GM12865 (cell line): Measurements from ENCODE around the gene CAVIN3.

Source experiments
- DNase-seq: peaks from one replicate; pipeline ENCODE4 v3.0.0; 2010; ENCODE audit warnings: low read depth
- H3K4me3 ChIP-seq: 2 replicates; pipeline ENCODE4 v1.5.1; 2011; ENCODE audit warnings: mild to moderate bottlenecking, low read depth, low read length, control low read depth
- TF ChIP-seq, protein P1 (sequence below): IDR thresholded peaks from 2 replicates; pipeline ENCODE4 v1.5.1; 2011; ENCODE audit warnings: low read length, control low read depth, low read depth, inconsistent platforms; ENCODE audit not compliant: insufficient read depth; ENCODE audit errors: missing control alignments

CAVIN3 gene

GRCh38 chr11:6303661-6304060 is 16.6 kb downstream of the CAVIN3 start:
- TF ChIP-seq, protein P1, sequence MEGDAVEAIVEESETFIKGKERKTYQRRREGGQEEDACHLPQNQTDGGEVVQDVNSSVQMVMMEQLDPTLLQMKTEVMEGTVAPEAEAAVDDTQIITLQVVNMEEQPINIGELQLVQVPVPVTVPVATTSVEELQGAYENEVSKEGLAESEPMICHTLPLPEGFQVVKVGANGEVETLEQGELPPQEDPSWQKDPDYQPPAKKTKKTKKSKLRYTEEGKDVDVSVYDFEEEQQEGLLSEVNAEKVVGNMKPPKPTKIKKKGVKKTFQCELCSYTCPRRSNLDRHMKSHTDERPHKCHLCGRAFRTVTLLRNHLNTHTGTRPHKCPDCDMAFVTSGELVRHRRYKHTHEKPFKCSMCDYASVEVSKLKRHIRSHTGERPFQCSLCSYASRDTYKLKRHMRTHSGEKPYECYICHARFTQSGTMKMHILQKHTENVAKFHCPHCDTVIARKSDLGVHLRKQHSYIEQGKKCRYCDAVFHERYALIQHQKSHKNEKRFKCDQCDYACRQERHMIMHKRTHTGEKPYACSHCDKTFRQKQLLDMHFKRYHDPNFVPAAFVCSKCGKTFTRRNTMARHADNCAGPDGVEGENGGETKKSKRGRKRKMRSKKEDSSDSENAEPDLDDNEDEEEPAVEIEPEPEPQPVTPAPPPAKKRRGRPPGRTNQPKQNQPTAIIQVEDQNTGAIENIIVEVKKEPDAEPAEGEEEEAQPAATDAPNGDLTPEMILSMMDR = no peak
- DNase-seq = no peak
- no peak overlapping the region for H3K4me3 ChIP-seq

DNA sequence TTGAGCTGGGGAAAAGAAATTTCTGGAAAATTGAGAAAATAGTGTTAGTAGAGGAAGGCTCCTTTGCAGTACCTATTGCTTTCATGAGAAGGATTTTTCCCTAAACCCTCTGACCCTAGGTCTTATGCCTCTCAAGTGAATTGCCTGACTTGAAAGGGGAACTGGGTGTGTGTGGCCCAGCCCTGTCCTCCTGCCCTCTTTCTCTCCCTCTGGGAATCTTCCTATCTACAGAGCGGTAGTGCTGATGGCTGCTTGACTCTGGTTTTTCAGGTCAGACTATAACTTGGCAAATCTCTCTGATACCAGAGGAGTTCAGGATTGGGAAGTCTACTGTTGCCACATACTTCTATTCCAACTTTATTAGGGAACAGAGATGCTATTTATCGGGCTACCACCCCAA is 19.2 kb downstream of the CAVIN3 start:
- H3K4me3 ChIP-seq = no peak overlapping the region
- DNase-seq = no peak
- TF ChIP-seq, protein P1 = no peak

GRCh38 chr11:6300325-6300724 is 20.0 kb downstream of the CAVIN3 start:
- TF ChIP-seq, protein P1 = no peak
- DNase-seq = no peak
- H3K4me3 ChIP-seq = no peak overlapping the region

DNA sequence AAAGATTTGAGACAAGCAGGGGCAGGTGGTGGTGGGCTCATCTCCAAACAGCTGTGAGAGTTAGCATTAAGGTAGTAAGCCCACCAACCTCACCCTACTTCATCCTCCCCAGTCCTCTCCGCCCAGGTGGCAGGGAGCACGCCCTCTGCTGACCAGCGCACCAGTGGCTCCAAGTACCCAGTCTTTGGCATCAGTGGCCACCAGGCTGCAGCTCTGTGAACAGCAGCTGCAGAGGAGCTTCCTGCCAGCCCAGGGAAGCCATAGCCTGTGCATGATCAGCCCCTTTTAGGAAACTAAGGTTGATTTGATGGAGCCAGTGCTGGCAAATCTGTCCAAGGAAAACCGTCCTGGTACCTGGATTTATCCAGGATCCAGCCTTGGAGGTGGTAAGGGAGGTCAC is 21.7 kb downstream of the CAVIN3 start:
- TF ChIP-seq, protein P1 = peak; percentile 58
- peak; percentile 55 for DNase-seq
- no peak overlapping the region for H3K4me3 ChIP-seq

DNA sequence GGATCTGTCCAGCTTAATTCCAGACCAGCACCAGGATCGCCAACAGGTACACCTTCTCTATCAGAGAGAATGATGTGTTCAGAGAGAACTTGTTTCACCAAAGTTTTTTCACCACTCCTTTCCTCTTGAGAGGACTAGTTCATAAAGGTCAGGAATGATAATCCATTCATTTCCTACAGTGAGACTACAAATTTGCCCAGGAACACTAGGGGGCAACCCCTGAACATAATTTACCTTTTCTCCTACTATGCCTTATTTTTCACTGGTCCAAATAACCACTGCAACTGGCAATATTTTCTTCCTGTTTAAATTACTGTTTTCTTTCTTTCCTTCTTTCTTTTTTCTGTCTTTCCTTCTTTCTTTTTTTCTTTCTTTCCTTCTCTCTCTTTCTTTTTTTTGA is 22.5 kb downstream of the CAVIN3 start:
- TF ChIP-seq, protein P1 = peak; percentile 10
- H3K4me3 ChIP-seq = no peak overlapping the region
- DNase-seq = no peak

GRCh38 chr11:6285019-6285418 is 35.3 kb downstream of the CAVIN3 start:
- TF ChIP-seq, protein P1 = no peak
- no peak for DNase-seq
- H3K4me3 ChIP-seq = no peak overlapping the region

DNA sequence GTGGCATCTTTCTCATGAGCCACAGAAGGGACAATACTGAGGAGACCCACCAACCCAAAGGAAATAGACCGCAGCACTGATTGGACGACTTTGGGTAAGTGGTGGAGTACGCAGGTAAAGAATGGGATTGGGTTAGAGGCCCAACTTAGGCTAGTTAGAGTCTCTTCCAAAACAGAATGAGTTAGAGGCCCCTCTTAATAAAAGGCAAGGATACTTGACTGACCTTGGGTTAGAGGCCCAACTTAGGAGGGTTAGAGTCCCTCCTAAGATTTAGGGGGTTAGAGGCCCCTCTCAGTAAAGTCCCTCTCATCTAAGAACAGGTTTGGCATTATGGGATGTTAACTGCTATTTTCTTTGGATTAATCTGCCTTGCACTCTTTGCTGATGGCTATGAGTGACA is 36.1 kb downstream of the CAVIN3 start:
- no peak for DNase-seq
- no peak overlapping the region for H3K4me3 ChIP-seq
- TF ChIP-seq, protein P1 = no peak
